Liver (tissue), 9 donors: ENCODE measurements around the gene MAN1A2. TPM values are rescaled to one million over a fixed set of nuclear protein-coding genes. Genes with fewer than 3 reads are reported as not detected.

ENCODE experiments used
- DNase-seq: peaks from one replicate; pipeline ENCODE4 v3.0.0-alpha.2; 2017; ENCODE audit warnings: low spot score
- H3K27ac ChIP-seq, 2 donors: one replicate each; pipeline ENCODE4 v1.7.0; 2013; ENCODE audit warnings: inconsistent platforms in 2 of 2, low read length in 2 of 2, control low read depth in 1 of 2, low read depth in 1 of 2, mild to moderate bottlenecking in 1 of 2
- H3K27me3 ChIP-seq, 4 donors: one replicate each; pipeline versions ENCODE4 v1.6.1 to v1.7.0; 2013; ENCODE audit warnings: low read length in 3 of 4, inconsistent platforms in 1 of 4, mild to moderate bottlenecking in 1 of 4, moderate library complexity in 1 of 4; ENCODE audit not compliant: control insufficient read depth in 4 of 4, insufficient read depth in 4 of 4
- H3K36me3 ChIP-seq, 4 donors: one replicate each; pipeline versions ENCODE4 v1.6.1 to v1.7.0; 2013; ENCODE audit warnings: low read length in 3 of 4, mild to moderate bottlenecking in 3 of 4, low read depth in 1 of 4, moderate library complexity in 1 of 4; ENCODE audit not compliant: control insufficient read depth in 4 of 4, insufficient read depth in 3 of 4
- H3K4me1 ChIP-seq, 4 donors: one replicate each; pipeline versions ENCODE4 v1.6.1 to v1.7.0; 2013; ENCODE audit warnings: low read length in 3 of 4, mild to moderate bottlenecking in 3 of 4, moderate library complexity in 1 of 4; ENCODE audit not compliant: control insufficient read depth in 4 of 4, insufficient read depth in 4 of 4
- H3K4me3 ChIP-seq, 3 donors: one replicate each; pipeline versions ENCODE4 v1.6.1 to v1.7.0; 2013; ENCODE audit warnings: low read length in 3 of 3, control low read depth in 1 of 3, low read depth in 1 of 3, mild to moderate bottlenecking in 1 of 3
- H3K9ac ChIP-seq, 2 donors: one replicate each; pipeline ENCODE4 v1.7.0; 2013; ENCODE audit warnings: low read length in 2 of 2, mild to moderate bottlenecking in 2 of 2, moderate library complexity in 2 of 2, control low read depth in 1 of 2, low read depth in 1 of 2
- H3K9me3 ChIP-seq, 4 donors: one replicate each; pipeline versions ENCODE4 v1.6.1 to v1.7.0; 2013; ENCODE audit warnings: low read length in 3 of 4; ENCODE audit not compliant: control insufficient read depth in 4 of 4
- EGR1 ChIP-seq, 2 donors: IDR thresholded peaks; 2 replicates each; pipeline ENCODE4 v1.6.1; 2016 to 2018; ENCODE audit warnings: antibody characterized with exemption in 2 of 2, low read depth in 2 of 2
- FOXA2 ChIP-seq: IDR thresholded peaks from 2 replicates; pipeline ENCODE4 v1.6.1; 2016; ENCODE audit warnings: antibody characterized with exemption
- GABPA ChIP-seq, 2 donors: IDR thresholded peaks in 1 of 2; conservative IDR thresholded peaks in 1 of 2; 2 replicates each; pipeline ENCODE4 v1.6.1; 2016; ENCODE audit warnings: antibody characterized with exemption in 2 of 2, mild to moderate bottlenecking in 1 of 2, moderate library complexity in 1 of 2
- HNF4A ChIP-seq, 2 donors: conservative IDR thresholded peaks; 2 replicates each; pipeline ENCODE4 v1.6.1; 2016; ENCODE audit warnings: antibody characterized with exemption in 2 of 2, mild to moderate bottlenecking in 2 of 2
- HNF4G ChIP-seq: IDR thresholded peaks from 2 replicates; pipeline ENCODE4 v1.6.1; 2016; ENCODE audit warnings: antibody characterized with exemption
- JUND ChIP-seq, 2 donors: IDR thresholded peaks; 2 replicates each; pipeline ENCODE4 v1.6.1; 2016; ENCODE audit warnings: antibody characterized with exemption in 2 of 2
- NR2F2 ChIP-seq: IDR thresholded peaks from 2 replicates; pipeline ENCODE4 v1.6.1; 2016; ENCODE audit warnings: antibody characterized with exemption
- RAD21 ChIP-seq, 2 donors: IDR thresholded peaks; 2 replicates each; pipeline ENCODE4 v1.6.1; 2016; ENCODE audit warnings: antibody characterized with exemption in 2 of 2, mild to moderate bottlenecking in 2 of 2
- RXRA ChIP-seq, 2 donors: IDR thresholded peaks; 2 replicates each; pipeline ENCODE4 v1.6.1; 2017 to 2018; ENCODE audit warnings: antibody characterized with exemption in 2 of 2, mild to moderate bottlenecking in 1 of 2
- SP1 ChIP-seq: IDR thresholded peaks from 2 replicates; pipeline ENCODE4 v1.6.1; 2018; ENCODE audit warnings: antibody characterized with exemption, mild to moderate bottlenecking
- TAF1 ChIP-seq: conservative IDR thresholded peaks from 2 replicates; pipeline ENCODE4 v1.6.1; 2016; ENCODE audit warnings: antibody characterized with exemption, mild to moderate bottlenecking
- YY1 ChIP-seq: IDR thresholded peaks from 2 replicates; pipeline ENCODE4 v1.6.1; 2016; ENCODE audit warnings: antibody characterized with exemption, mild to moderate bottlenecking
- WGBS: extraction: QIAGEN DNeasy Blood & Tissue Kit; methylation state at CpG from one replicate; pipeline ENCODE4 v1.1.7; 2013; 5-methylcytosine and 5-hydroxymethylcytosine counted together
- polyA plus RNA-seq, 2 donors: library from polyadenylated mRNA; stranded (reverse) in 1 of 2; unstranded in 1 of 2; fragments of 200-250 nt in 1 of 2; fragments of >200 nt in 1 of 2; fragmentation: Nextera tagmentation in 1 of 2; extraction: Ambion mirVana in 1 of 2; gene quantifications; one replicate each; pipeline versions ENCODE4 v1.2.1 to v1.2.3, GENCODE V29; 2013 to 2015
- total RNA-seq, 2 donors: library from RNA; depleted of rRNA; stranded (reverse); fragments of >200 nt; gene quantifications; one replicate each; pipeline ENCODE4 v1.2.3, GENCODE V29; 2014
- TF ChIP-seq, protein P1 (sequence below): IDR thresholded peaks from 2 replicates; pipeline ENCODE4 v1.6.1; 2016; ENCODE audit warnings: antibody characterized with exemption
- TF ChIP-seq, protein P2 (sequence below): IDR thresholded peaks from 2 replicates; pipeline ENCODE4 v1.6.1; 2016; ENCODE audit warnings: antibody characterized with exemption
- TF ChIP-seq, protein P3 (sequence below): fragments of 150-350 bp; IDR thresholded peaks from 2 replicates; pipeline ENCODE4 v1.5.1; 2017; ENCODE audit warnings: improper control_type of control experiment, low read depth, low read length; ENCODE audit not compliant: missing input control
- TF ChIP-seq, protein P4 (sequence below): IDR thresholded peaks from 2 replicates; pipeline ENCODE4 v1.6.1; 2016; ENCODE audit warnings: antibody characterized with exemption
- donor health status: healthy.
- donor health status: healthy.
- donor health status: healthy.
- donor health status: healthy.
- donor health status: healthy.

Gene MAN1A2
- total and polyA plus RNA-seq, 4 donors: 10.9 to 58.7 (median 25.1) TPM

DNA sequence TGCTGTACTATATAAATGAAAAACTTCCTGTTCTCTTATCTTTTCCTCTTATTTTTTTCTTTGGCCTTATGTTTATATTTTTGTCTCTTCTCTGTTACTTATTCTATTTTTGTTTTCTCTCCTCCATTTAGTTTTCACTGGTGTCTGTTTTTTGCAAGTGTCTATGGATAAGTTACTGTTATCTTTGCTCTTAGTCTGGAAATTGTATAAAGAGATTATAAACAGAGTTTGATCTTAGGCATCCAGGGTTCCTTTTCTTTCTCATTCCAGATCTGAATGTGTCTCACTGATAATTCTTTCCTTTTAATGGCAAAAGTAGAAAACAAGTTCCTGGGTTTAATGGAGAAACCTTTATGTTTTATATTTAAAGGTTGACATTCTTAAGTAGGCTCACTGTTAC lies 34.5 kb downstream of the MAN1A2 start:
- no peak for DNase-seq
- TF ChIP-seq, protein P1, sequence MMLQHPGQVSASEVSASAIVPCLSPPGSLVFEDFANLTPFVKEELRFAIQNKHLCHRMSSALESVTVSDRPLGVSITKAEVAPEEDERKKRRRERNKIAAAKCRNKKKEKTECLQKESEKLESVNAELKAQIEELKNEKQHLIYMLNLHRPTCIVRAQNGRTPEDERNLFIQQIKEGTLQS: no peak
- TF ChIP-seq YY1 (no peak), GABPA (IDR thresholded peaks at IDR 0.05 in 1 of 2, conservative IDR thresholded peaks at IDR 0.05 in 1 of 2) (no peak), NR2F2 (no peak), RXRA (IDR thresholded peaks at IDR 0.05) (no peak), FOXA2 (no peak), EGR1 (IDR thresholded peaks at IDR 0.05; ENCODE audit: low read depth in 2 of 2) (no peak), HNF4A (conservative IDR thresholded peaks at IDR 0.05) (no peak), JUND (IDR thresholded peaks at IDR 0.05) (no peak)
- Histone ChIP-seq H3K27me3 (no peaks in the 10 kb centered on the region), H3K9me3 (peaks cover 0 to 2% (median 0%) of the 10 kb centered on the region in 4 donors), H3K36me3 (peaks cover 0 to 15% (median 8%) of the 10 kb centered on the region in 4 donors), H3K27ac (no peak overlapping the region), H3K4me1 (peaks cover 0 to 3% (median 0%) of the 10 kb centered on the region in 4 donors), H3K9ac (no peak overlapping the region), H3K4me3 (no peak overlapping the region)

DNA sequence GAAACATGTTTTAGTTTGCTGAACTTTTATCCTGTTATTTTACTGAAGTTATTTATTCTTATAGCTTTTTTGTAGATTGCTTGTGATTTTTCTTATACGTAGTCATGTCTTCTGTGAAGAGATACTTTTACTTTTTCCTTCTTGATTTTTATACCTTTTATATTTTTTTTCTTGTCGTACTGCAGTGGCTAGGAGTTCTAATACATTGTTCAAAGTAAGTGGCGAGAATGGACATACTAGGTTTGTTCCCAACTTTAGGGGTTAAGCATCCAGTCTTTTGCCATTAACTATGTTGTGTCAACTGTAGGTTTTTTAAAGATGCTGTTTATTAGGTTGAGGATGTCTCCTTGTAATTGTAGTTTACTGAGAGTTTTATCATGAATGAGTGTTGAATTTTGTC lies 36.3 kb downstream of the MAN1A2 start:
- no peak for TF ChIP-seq NR2F2
- Histone ChIP-seq H3K27me3 (no peaks in the 10 kb centered on the region), H3K27ac (no peak overlapping the region), H3K4me3 (no peak overlapping the region), H3K36me3 (peaks cover 0 to 18% (median 8%) of the 10 kb centered on the region in 4 donors), H3K4me1 (no peaks in the 10 kb centered on the region), H3K9me3 (peaks cover 0 to 2% (median 0%) of the 10 kb centered on the region in 4 donors), H3K9ac (no peak overlapping the region)
- no peak for DNase-seq
- WGBS: 98% methylated on average over 3 of the region's 3 CpGs

DNA sequence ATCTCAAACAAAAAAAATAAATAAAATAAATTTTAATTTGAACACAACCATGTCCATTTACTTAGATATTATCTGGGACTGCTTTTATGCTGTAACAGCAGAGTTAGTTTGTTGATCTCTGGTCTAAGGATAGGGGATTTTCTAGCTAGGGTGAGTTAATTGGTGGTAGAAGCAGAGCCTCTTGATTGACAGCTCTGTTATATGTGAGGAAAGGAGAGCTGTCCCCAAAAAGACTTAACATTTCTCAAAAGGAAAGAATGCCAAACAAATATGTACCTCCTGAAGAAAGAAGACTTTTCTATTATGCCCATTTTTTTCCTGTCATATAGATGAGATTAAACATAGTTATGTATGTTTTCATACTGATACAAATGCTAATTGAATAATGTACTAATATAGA lies 37.8 kb downstream of the MAN1A2 start:
- no peak for DNase-seq
- H3K36me3 ChIP-seq: peaks cover 0 to 18% (median 8%) of the 10 kb centered on the region in 4 donors
- TF ChIP-seq RAD21 (IDR thresholded peaks at IDR 0.05) (no peak), JUND (IDR thresholded peaks at IDR 0.05) (no peak), TAF1 (no peak), SP1 (no peak), FOXA2 (no peak), EGR1 (IDR thresholded peaks at IDR 0.05; ENCODE audit: low read depth in 2 of 2) (no peak), HNF4A (conservative IDR thresholded peaks at IDR 0.05) (no peak), HNF4G (no peak), GABPA (IDR thresholded peaks at IDR 0.05 in 1 of 2, conservative IDR thresholded peaks at IDR 0.05 in 1 of 2) (no peak), YY1 (no peak)
- TF ChIP-seq, protein P2, sequence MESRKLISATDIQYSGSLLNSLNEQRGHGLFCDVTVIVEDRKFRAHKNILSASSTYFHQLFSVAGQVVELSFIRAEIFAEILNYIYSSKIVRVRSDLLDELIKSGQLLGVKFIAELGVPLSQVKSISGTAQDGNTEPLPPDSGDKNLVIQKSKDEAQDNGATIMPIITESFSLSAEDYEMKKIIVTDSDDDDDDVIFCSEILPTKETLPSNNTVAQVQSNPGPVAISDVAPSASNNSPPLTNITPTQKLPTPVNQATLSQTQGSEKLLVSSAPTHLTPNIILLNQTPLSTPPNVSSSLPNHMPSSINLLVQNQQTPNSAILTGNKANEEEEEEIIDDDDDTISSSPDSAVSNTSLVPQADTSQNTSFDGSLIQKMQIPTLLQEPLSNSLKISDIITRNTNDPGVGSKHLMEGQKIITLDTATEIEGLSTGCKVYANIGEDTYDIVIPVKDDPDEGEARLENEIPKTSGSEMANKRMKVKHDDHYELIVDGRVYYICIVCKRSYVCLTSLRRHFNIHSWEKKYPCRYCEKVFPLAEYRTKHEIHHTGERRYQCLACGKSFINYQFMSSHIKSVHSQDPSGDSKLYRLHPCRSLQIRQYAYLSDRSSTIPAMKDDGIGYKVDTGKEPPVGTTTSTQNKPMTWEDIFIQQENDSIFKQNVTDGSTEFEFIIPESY: no peak
- TF ChIP-seq, protein P3, sequence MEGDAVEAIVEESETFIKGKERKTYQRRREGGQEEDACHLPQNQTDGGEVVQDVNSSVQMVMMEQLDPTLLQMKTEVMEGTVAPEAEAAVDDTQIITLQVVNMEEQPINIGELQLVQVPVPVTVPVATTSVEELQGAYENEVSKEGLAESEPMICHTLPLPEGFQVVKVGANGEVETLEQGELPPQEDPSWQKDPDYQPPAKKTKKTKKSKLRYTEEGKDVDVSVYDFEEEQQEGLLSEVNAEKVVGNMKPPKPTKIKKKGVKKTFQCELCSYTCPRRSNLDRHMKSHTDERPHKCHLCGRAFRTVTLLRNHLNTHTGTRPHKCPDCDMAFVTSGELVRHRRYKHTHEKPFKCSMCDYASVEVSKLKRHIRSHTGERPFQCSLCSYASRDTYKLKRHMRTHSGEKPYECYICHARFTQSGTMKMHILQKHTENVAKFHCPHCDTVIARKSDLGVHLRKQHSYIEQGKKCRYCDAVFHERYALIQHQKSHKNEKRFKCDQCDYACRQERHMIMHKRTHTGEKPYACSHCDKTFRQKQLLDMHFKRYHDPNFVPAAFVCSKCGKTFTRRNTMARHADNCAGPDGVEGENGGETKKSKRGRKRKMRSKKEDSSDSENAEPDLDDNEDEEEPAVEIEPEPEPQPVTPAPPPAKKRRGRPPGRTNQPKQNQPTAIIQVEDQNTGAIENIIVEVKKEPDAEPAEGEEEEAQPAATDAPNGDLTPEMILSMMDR: no peak
- TF ChIP-seq, protein P1: no peak
- TF ChIP-seq, protein P4, sequence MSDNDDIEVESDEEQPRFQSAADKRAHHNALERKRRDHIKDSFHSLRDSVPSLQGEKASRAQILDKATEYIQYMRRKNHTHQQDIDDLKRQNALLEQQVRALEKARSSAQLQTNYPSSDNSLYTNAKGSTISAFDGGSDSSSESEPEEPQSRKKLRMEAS: no peak
- H3K27ac ChIP-seq: no peak overlapping the region
- H3K9me3 ChIP-seq: peaks cover 0 to 2% (median 0%) of the 10 kb centered on the region in 4 donors
- H3K27me3 ChIP-seq: no peaks in the 10 kb centered on the region
- H3K4me1 ChIP-seq: no peaks in the 10 kb centered on the region
- H3K9ac ChIP-seq: no peak overlapping the region
- no peak overlapping the region for H3K4me3 ChIP-seq
